Measurements from ENCODE around the gene ATP6AP2.
"Not testable (repeated sequence)": the region's sequence is repeated elsewhere in the genome, so short reads cannot be mapped to it uniquely, and the experiment has no call there.

DNA sequence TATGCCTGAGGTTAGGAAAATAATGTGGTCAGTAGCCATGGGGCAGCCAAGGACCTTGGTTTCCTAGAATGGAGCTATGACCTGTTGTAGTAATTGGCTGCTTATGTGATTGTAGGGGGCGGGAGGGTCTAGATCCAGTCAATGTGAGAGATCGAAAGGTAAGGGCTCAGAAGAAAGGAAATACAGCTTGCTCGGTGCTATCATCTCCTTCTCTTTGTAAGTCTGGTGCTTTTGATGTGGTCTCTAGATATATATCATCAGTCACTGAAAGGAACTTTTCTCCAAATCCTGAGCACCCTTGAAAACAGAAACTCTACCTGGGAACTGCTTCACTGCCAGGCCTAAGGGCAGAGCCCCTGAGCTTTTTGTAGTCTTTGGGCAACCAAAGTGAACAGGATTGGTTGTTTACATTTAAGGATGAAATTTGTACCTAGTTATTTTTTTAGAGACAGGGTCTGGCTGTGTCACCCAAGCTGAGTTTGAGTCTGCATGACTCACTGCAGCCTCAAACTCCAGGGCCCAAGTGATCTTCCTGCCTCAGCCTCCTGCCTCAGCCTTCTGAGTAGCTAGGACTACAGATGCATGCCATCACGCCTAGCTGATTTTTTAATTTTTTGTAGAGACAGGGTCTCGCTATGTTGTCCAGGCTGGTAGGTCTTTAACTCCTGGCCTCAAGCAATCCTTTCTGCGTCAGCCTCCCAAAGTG lies 9.0 kb downstream of the ATP6AP2 start:
- TF ChIP-seq CTCF (conservative IDR thresholded peaks at IDR 0.05); ZFX (IDR thresholded peaks at IDR 0.05): not testable (repeated sequence)

Data from C4-2B (cell line).